Measurements from ENCODE around the gene WDR6. TPM values are rescaled to one million over a fixed set of nuclear protein-coding genes. Genes with fewer than 3 reads are reported as not detected.

The WDR6 gene
- total and polyA plus RNA-seq, 9 of the 15 experiments (the other 6 are each of a cell fraction or from before 2014, with no cell fraction given), result 8.9 to 90.6 (median 44.7) TPM

- TF ChIP-seq ELF1 (tag; IDR thresholded peaks at IDR 0.05), result peak; percentile 70
- no peak for TF ChIP-seq ZMIZ1 (IDR thresholded peaks at IDR 0.05; ENCODE audit: low read depth in 2 of 2, low read length in 2 of 2)
- no peak for TF ChIP-seq TGIF2 (CRISPR knock-in tag; IDR thresholded peaks at IDR 0.05)
- TF ChIP-seq MAZ (CRISPR knock-in tag; conservative IDR thresholded peaks at IDR 0.05 in 1 of 2, IDR thresholded peaks at IDR 0.05 in 1 of 2), result peak in 1 of 2 experiments; percentile 43; a peak in 3 of 4 replicates
- 0 out of 2 replicates have a peak, but pooled peaks have one; percentile 29 for TF ChIP-seq KLF1 (tag; IDR thresholded peaks at IDR 0.05)
- peak; percentile 77 for TF ChIP-seq ZFX (CRISPR knock-in tag; IDR thresholded peaks at IDR 0.05)
Observed at GRCh38 chr3:49017971-49018706, 10.9 kb downstream of the WDR6 start, which contains the start of gene DALRD3 (continued).
